ENCODE results near the gene PLEKHA3. TPM values are rescaled to one million over a fixed set of nuclear protein-coding genes. Genes with fewer than 3 reads are reported as not detected.

The PLEKHA3 gene
- total and polyA plus RNA-seq, 9 of the 15 experiments (the other 6 are each of a cell fraction or from before 2014, with no cell fraction given) = 2.3 to 23.4 (median 10.5) TPM

- TF ChIP-seq ATF6 (CRISPR knock-in tag; IDR thresholded peaks at IDR 0.05) (no peak), ATF3 (IDR thresholded peaks at IDR 0.05) (peak; percentile 84), ATF3 (CRISPR knock-in tag; conservative IDR thresholded peaks at IDR 0.05) (no peak), ZNF384 (IDR thresholded peaks at IDR 0.05; ENCODE audit: low read depth, low read length) (0 out of 2 replicates have a peak, but pooled peaks have one; percentile 36), SREBF2 (CRISPR knock-in tag; IDR thresholded peaks at IDR 0.05) (no peak), EHMT2 (IDR thresholded peaks at IDR 0.05) (peak; percentile 64; the same call in 1 of the 2 replicates), DPF2 (IDR thresholded peaks at IDR 0.05) (0 out of 2 replicates have a peak, but pooled peaks have one; percentile 53), ZEB2 (IDR thresholded peaks at IDR 0.05) (no peak)
- TF ChIP-seq, protein P1, sequence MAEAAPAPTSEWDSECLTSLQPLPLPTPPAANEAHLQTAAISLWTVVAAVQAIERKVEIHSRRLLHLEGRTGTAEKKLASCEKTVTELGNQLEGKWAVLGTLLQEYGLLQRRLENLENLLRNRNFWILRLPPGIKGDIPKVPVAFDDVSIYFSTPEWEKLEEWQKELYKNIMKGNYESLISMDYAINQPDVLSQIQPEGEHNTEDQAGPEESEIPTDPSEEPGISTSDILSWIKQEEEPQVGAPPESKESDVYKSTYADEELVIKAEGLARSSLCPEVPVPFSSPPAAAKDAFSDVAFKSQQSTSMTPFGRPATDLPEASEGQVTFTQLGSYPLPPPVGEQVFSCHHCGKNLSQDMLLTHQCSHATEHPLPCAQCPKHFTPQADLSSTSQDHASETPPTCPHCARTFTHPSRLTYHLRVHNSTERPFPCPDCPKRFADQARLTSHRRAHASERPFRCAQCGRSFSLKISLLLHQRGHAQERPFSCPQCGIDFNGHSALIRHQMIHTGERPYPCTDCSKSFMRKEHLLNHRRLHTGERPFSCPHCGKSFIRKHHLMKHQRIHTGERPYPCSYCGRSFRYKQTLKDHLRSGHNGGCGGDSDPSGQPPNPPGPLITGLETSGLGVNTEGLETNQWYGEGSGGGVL (CRISPR knock-in tag; IDR thresholded peaks at IDR 0.05) = no peak
Observed at GRCh38 chr2:178482437-178482836, 2.2 kb downstream of the PLEKHA3 start (continued).
